Epithelial cell of esophagus (primary cell): ENCODE data around the gene PILRA.

Experiments used
- DNase-seq: peaks from one replicate; pipeline ENCODE4 v3.0.0; 2010; ENCODE audit warnings: low read depth
- H3K4me3 ChIP-seq: 2 replicates; pipeline ENCODE4 v1.5.1; 2011; ENCODE audit warnings: mild to moderate bottlenecking, low read length, control low read depth
- CTCF ChIP-seq: IDR thresholded peaks from 2 replicates; pipeline ENCODE4 v1.5.1; 2011; ENCODE audit warnings: low read depth, mild to moderate bottlenecking, low read length, control low read depth, inconsistent platforms; ENCODE audit not compliant: insufficient read depth; ENCODE audit errors: missing control alignments

The PILRA gene

GRCh38 chr7:100432621-100433275 is 59.5 kb downstream of the PILRA start:
- TF ChIP-seq CTCF: no peak
- H3K4me3 ChIP-seq: no peak overlapping the region
- no peak for DNase-seq

DNA sequence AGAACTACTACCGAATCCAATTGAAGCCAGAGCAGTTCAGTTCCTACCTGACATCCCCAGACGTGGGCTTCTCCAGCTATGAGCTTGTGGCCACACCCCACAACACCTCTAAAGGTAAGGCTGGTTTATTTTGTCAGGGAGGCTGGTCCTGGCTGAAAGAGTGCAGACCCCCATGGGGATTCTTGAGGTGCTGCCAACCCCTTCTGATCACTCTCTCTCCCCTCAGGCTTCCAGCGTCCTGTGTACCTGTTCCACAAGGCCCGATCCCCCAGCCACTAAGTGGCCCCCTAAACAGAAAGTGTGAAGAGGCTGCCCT is 59.9 kb downstream of the PILRA start:
- H3K4me3 ChIP-seq: no peak overlapping the region
- no peak for TF ChIP-seq CTCF
- DNase-seq: no peak

DNA sequence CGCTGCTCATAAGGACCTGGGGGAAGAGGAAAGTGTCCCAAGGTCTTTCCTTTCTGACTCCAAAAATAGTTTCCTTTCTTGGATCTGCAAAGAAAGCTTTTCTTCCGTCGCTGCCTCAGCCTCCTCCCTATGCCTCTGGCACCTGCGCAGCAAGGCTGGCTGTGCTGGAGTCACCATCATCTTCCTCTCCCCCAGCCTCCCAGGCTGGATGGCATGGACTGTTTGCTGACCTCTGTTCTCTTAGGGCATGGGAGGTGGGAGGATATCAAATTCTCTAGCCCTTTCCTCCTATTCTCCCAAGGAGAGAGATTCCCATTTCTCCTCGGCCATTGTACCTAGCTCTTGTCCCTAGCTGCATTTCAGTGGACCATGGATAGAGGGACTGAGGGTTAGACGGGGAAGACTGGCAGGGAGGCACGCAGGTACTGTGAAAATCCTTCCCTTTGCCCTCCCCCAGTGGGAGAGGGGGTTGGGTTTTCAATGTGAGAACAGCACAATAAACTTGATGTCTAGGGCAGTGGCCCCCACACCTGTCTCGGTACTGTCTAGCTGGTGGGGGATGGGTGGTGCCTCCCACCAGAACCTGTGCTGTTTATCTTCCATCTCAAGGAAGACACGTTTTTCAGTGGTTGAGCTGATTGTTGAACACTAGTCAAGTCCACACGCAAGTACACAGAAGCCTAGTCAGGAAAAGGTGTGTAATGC is 60.5 kb downstream of the PILRA start:
- DNase-seq: no peak
- TF ChIP-seq CTCF: no peak
- H3K4me3 ChIP-seq: no peak overlapping the region

GRCh38 chr7:100434297-100435144 is 61.2 kb downstream of the PILRA start:
- TF ChIP-seq CTCF: no peak
- DNase-seq: no peak
- peak overlapping the region; percentile 77 for H3K4me3 ChIP-seq

DNA sequence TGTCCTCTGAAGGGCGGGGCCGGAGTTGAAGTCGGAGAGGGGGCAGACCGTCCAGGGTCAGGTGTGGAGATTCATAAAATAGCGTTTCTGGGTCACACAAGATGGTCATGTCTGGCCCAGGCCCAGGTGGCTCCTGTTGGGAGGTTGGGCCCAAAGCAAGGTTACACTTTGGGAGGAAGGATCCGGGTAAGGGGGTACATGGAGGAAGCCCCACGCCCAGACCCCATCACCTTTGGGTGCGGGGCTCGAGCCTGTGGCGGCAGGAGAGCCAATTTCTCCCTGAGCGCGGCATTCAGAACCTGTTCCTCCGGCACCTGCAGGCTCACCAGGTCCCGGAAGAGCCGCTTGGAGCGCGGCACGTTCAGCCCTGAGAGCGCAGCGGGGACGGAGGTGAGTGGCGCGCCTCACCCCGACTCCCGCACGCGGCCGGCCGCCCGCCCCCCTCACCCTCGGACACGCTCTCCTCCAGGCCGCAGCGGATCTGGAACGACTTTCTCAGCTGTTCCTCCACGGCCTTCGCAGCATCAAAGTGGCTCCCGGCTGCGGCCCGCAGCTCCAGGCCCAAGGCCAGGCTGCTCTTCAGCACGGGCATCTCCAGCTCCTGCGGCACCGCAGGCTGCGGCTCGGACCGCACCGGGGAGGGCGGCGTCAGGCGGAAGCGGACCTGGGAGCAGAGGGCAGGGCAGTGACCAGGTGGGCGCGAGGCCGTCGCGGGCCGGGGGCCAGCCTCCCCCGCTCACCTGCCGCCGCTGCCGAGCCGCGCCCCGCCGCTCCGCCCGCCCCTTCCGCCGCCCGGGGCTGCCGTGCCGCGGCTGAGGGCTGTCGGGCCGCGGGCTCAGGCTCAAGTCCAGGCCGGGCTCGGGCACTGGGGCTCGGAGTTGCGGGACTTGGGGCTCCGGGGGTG is 62.4 kb downstream of the PILRA start:
- no peak for TF ChIP-seq CTCF
- H3K4me3 ChIP-seq: peak overlapping the region; percentile 77
- DNase-seq: peak; percentile 61
